Endothelial cell of umbilical vein (primary cell): ENCODE results near the gene HIP1. TPM values are rescaled to one million over a fixed set of nuclear protein-coding genes. Genes with fewer than 3 reads are reported as not detected.

ENCODE experiments used
- BruUV-seq: library from RNA; stranded (reverse); fragments of 400-500 nt; replicated peaks from 2 replicates; lab custom pipeline; 2021; lab: Mats Ljungman, UMichigan
- CTCF ChIA-PET: fragments of 300-600, 350-600 bp; sonication (Branson Sonifier 250); formaldehyde crosslinking; loops from one replicate; lab custom pipeline; 2021; ENCODE audit warnings: antibody characterized with exemption, inconsistent platforms; lab: Charles Lee
- POLR2A ChIA-PET: fragments of 300-600, 350-600 bp; sonication (Branson Sonifier 250); formaldehyde crosslinking; loops from one replicate; lab custom pipeline; 2021; ENCODE audit warnings: antibody characterized with exemption, inconsistent platforms; lab: Charles Lee
- DNase-seq: peaks from one replicate; pipeline ENCODE4 v3.0.0-alpha.2; 2011; ENCODE audit warnings: low read depth, low spot score
- FAIRE-seq: peaks from 2 replicates; lab custom pipeline; 2011; peaks lifted over from hg19 to GRCh38; lab: Jason Lieb, UNC
- H2AFZ ChIP-seq: 2 replicates; pipeline ENCODE4 v1.6.0; 2012; ENCODE audit warnings: low read depth, low read length, control low read depth, inconsistent platforms
- H3K27ac ChIP-seq: 2 replicates; pipeline ENCODE4 v1.5.1; 2011; ENCODE audit warnings: low read depth, mild to moderate bottlenecking, control low read depth, low read length, moderate library complexity; ENCODE audit not compliant: insufficient read depth
- H3K27me3 ChIP-seq, 2 experiments: 2 replicates each; pipeline versions ENCODE4 v1.6.0 to v1.6.1; 2011; ENCODE audit warnings: low read length in 2 of 2, mixed read lengths in 1 of 2; ENCODE audit not compliant: control insufficient read depth in 2 of 2, insufficient read depth in 2 of 2
- H3K36me3 ChIP-seq, 2 experiments: 2 replicates in 1 of 2; 3 replicates in 1 of 2; pipeline ENCODE4 v1.5.1; 2011; ENCODE audit warnings: low read length in 2 of 2, mild to moderate bottlenecking in 1 of 2, moderate library complexity in 1 of 2; ENCODE audit not compliant: control insufficient read depth in 2 of 2, insufficient read depth in 2 of 2; ENCODE audit errors: extremely low read depth in 1 of 2
- H3K4me1 ChIP-seq: 3 replicates; pipeline ENCODE4 v1.5.1; 2011; ENCODE audit warnings: mild to moderate bottlenecking, low read length; ENCODE audit not compliant: control insufficient read depth, insufficient read depth; ENCODE audit errors: extremely low read depth
- H3K4me2 ChIP-seq: 2 replicates; pipeline ENCODE4 v1.6.1; 2011; ENCODE audit warnings: low read length, control low read depth, mixed read lengths; ENCODE audit not compliant: insufficient read depth
- H3K4me3 ChIP-seq, 3 experiments: fragments of 200-600 bp in 1 of 3; sonication (generic), shearing (Covaris generic) in 1 of 3; replicated peaks in 1 of 3; 2 replicates each; pipeline ENCODE4 v1.5.1; 2011 to 2016; ENCODE audit warnings: control low read depth in 3 of 3, low read length in 3 of 3, mild to moderate bottlenecking in 2 of 3, inconsistent platforms in 1 of 3, low read depth in 1 of 3, moderate library complexity in 1 of 3; ENCODE audit not compliant: insufficient read depth in 1 of 3
- H3K79me2 ChIP-seq: 2 replicates; pipeline ENCODE4 v1.6.0; 2012; ENCODE audit warnings: low read length, inconsistent platforms; ENCODE audit not compliant: control insufficient read depth, insufficient read depth
- H3K9ac ChIP-seq: replicated peaks from 2 replicates; pipeline ENCODE3; 2011; ENCODE audit warnings: low read length, control low read depth; ENCODE audit not compliant: insufficient read depth; ENCODE audit errors: extremely low read depth
- H3K9me1 ChIP-seq: replicated peaks from 3 replicates; pipeline ENCODE4 v1.6.0; 2011; ENCODE audit warnings: mild to moderate bottlenecking, low read length; ENCODE audit not compliant: control insufficient read depth, insufficient read depth; ENCODE audit errors: extremely low read depth
- H3K9me3 ChIP-seq: replicated peaks from 2 replicates; pipeline ENCODE4 v1.5.1; 2012; ENCODE audit warnings: low read length, inconsistent platforms; ENCODE audit not compliant: control insufficient read depth, insufficient read depth
- H4K20me1 ChIP-seq: replicated peaks from 2 replicates; pipeline ENCODE3; 2011; ENCODE audit warnings: mild to moderate bottlenecking, low read length; ENCODE audit not compliant: control insufficient read depth, insufficient read depth; ENCODE audit errors: extremely low read depth
- EZH2 ChIP-seq: IDR thresholded peaks from 2 replicates; pipeline ENCODE4 v1.6.1; 2012; ENCODE audit warnings: borderline replicate concordance, low read depth, mild to moderate bottlenecking, moderate library complexity, low read length, inconsistent platforms; ENCODE audit not compliant: severe bottlenecking
- POLR2A ChIP-seq: IDR thresholded peaks from 2 replicates; pipeline ENCODE4 v1.6.1; 2012; ENCODE audit warnings: low read depth, mild to moderate bottlenecking, control low read depth, low read length
- POLR2AphosphoS5 ChIP-seq: IDR thresholded peaks from 2 replicates; pipeline ENCODE4 v1.6.1; 2012; ENCODE audit warnings: low read depth, mild to moderate bottlenecking, control low read depth, low read length, moderate library complexity; ENCODE audit not compliant: insufficient read depth
- dilution Hi-C: fragments of 300-500 bp; cut with MboI; formaldehyde crosslinking; loops from one replicate; pipeline ENCODE4 v1.15.0; 2019; ENCODE audit warnings: low sequenced_read_pairs; ENCODE audit not compliant: extremely low pct_ligation_motif_present
- intact Hi-C: fragments of 100-400 bp; cut with micrococcal nuclease; formaldehyde crosslinking; loops from one replicate; pipeline ENCODE4 v1.10.0; 2022
- polyA plus RNA-seq, 4 experiments: library from polyadenylated mRNA; depleted of rRNA in 3 of 4; stranded (reverse) in 3 of 4; unstranded in 1 of 4; fragments of >200 nt; gene quantifications; 2 replicates each; pipeline versions ENCODE4 v1.2.1 to v1.2.3, GENCODE V29; 2011 to 2012; ENCODE audit warnings: missing spikeins in 1 of 4
- total RNA-seq: library from RNA; stranded (reverse); gene quantifications from 2 replicates; pipeline ENCODE4 v1.2.3, GENCODE V29; 2021
- TF ChIP-seq, protein P1 (sequence below): IDR thresholded peaks from 2 replicates; pipeline ENCODE4 v1.6.1; 2011; ENCODE audit not compliant: insufficient read depth, insufficient read length
- TF ChIP-seq, protein P2 (sequence below), 2 donors: IDR thresholded peaks; 1 replicate in 1 of 2; 2 replicates in 1 of 2; pipeline ENCODE4 v1.5.1; 2011; ENCODE audit warnings: low read length in 2 of 2, mild to moderate bottlenecking in 2 of 2, moderate library complexity in 2 of 2, control low read depth in 1 of 2, inconsistent platforms in 1 of 2, low read depth in 1 of 2; ENCODE audit not compliant: insufficient read depth in 1 of 2; ENCODE audit errors: extremely low read depth in 1 of 2

The HIP1 gene
- total and polyA plus RNA-seq, 2 donors (not counting 3 experiments of a cell fraction or from before 2014, with no cell fraction given): 23.7 to 47.6 TPM

DNA sequence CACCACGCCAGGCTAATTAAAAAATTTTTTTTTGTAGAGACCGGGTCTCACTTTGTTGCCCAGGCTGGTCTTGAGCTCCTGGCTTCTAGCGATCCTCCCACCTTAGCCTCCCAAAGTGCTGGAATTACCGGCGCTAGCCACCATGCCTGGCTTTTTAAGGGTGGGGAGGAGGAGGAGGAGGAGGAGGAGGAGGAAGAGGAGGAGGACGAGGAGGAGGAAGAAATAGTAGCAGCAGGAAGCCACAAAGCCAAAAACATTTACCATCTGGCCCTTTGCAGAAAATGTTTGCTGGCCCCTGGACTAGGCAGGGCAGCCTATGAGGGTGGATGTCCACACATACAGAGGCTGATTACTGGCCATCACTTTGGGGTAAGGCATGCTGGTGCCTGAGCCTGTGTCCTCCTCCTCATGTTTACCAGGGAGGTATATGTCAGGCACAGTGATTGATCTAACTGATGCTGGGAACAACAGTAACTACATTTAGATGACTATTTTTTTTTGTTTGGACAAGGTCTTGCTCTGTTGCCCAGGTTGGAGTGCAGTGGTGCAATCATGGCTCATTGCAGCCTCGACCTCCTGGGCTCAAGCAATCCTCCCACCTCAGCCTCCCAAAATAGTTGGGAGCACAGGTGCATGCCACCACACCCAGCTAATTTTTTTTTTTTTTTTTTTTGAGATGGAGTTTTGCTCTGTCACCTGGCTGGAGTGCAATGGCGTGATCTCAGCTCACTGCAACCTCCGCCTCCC is 122.1 kb downstream of the HIP1 start:
- DNase-seq (no peak), FAIRE-seq (no peak)
- Histone ChIP-seq H3K4me1 (peaks cover 6% of the 10 kb centered on the region), H3K36me3 (no peaks in the 10 kb centered on the region), H3K9ac (no peak overlapping the region), H3K4me3 (no peak overlapping the region), H3K9me1 (no peaks in the 10 kb centered on the region), H3K27me3 (no peaks in the 10 kb centered on the region), H3K9me3 (no peaks in the 10 kb centered on the region), H2AFZ (no peak overlapping the region), H4K20me1 (no peaks in the 10 kb centered on the region), H3K79me2 (no peaks in the 10 kb centered on the region), H3K4me2 (no peak overlapping the region), H3K27ac (no peak overlapping the region)
- ChIA-PET CTCF (interaction anchor here (0.8 kb wide), 1 partner anchor 146 kb away, joined by 3 read pairs; no protein-coding TSS in a partner anchor), POLR2A (no interaction called here)
- dilution Hi-C loops (no loop called here), intact Hi-C loops (no loop called here)
- BruUV-seq: no TSS peak
- TF ChIP-seq POLR2AphosphoS5 (no peak), POLR2A (no peak), EZH2 (no peak)
- TF ChIP-seq, protein P1, sequence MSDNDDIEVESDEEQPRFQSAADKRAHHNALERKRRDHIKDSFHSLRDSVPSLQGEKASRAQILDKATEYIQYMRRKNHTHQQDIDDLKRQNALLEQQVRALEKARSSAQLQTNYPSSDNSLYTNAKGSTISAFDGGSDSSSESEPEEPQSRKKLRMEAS: no peak
- TF ChIP-seq, protein P2, sequence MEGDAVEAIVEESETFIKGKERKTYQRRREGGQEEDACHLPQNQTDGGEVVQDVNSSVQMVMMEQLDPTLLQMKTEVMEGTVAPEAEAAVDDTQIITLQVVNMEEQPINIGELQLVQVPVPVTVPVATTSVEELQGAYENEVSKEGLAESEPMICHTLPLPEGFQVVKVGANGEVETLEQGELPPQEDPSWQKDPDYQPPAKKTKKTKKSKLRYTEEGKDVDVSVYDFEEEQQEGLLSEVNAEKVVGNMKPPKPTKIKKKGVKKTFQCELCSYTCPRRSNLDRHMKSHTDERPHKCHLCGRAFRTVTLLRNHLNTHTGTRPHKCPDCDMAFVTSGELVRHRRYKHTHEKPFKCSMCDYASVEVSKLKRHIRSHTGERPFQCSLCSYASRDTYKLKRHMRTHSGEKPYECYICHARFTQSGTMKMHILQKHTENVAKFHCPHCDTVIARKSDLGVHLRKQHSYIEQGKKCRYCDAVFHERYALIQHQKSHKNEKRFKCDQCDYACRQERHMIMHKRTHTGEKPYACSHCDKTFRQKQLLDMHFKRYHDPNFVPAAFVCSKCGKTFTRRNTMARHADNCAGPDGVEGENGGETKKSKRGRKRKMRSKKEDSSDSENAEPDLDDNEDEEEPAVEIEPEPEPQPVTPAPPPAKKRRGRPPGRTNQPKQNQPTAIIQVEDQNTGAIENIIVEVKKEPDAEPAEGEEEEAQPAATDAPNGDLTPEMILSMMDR (IDR thresholded peaks at IDR 0.05; ENCODE audit: extremely low read depth in 1 of 2, insufficient read depth in 1 of 2, low read depth in 1 of 2, low read length in 2 of 2): no peak
